ENCODE measurements around the gene TMEM132C.

DNA sequence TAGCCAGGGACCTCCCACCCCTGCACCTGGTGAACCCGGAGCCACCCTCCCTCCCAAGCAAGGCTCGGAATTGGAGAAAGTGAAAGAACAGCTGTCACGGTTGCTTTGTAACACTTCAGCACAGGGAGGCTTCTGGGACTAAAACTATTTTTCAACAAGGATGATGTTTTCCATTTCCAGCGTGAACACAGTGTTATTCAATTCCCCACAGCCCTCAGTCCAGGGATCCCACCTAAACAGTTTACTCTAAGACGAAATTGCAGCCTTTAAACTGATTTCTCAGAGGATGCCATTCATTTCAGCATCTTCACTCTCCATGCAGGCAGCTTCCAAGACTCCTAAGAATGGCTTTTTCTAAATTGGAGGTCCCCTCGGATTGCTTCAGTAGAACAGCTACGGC is 327.6 kb downstream of the TMEM132C start:
- TF ChIP-seq, protein P1, sequence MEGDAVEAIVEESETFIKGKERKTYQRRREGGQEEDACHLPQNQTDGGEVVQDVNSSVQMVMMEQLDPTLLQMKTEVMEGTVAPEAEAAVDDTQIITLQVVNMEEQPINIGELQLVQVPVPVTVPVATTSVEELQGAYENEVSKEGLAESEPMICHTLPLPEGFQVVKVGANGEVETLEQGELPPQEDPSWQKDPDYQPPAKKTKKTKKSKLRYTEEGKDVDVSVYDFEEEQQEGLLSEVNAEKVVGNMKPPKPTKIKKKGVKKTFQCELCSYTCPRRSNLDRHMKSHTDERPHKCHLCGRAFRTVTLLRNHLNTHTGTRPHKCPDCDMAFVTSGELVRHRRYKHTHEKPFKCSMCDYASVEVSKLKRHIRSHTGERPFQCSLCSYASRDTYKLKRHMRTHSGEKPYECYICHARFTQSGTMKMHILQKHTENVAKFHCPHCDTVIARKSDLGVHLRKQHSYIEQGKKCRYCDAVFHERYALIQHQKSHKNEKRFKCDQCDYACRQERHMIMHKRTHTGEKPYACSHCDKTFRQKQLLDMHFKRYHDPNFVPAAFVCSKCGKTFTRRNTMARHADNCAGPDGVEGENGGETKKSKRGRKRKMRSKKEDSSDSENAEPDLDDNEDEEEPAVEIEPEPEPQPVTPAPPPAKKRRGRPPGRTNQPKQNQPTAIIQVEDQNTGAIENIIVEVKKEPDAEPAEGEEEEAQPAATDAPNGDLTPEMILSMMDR (IDR thresholded peaks at IDR 0.05): no peak
- TF ChIP-seq POLR2A (IDR thresholded peaks at IDR 0.05): no peak

All from heart left ventricle (tissue), 13 donors.